ENCODE data around the gene UNC5B. TPM values are rescaled to one million over a fixed set of nuclear protein-coding genes. Genes with fewer than 3 reads are reported as not detected.

Gene UNC5B
- total and polyA plus RNA-seq, 2 donors (not counting 1 experiment from before 2014, with no cell fraction given), result 2.5 to 60.8 TPM

GRCh38 chr10:71252220-71252619, 39.9 kb downstream of the UNC5B start:
- Histone ChIP-seq H2AFZ (ENCODE audit: low read length) (no peak overlapping the region), H3K27ac (ENCODE audit: insufficient read depth, low read length) (no peak overlapping the region), H3K4me3 (replicated peaks in 1 of 4; ENCODE audit: control extremely low read depth in 1 of 4, insufficient read depth in 1 of 4, low read depth in 3 of 4, low read length in 4 of 4) (no peak overlapping the region), H3K9ac (ENCODE audit: insufficient read depth, low read length) (no peak overlapping the region), H3K79me2 (ENCODE audit: control insufficient read depth, insufficient read depth, low read length) (no peaks in the 10 kb centered on the region), H4K20me1 (ENCODE audit: control insufficient read depth, extremely low read depth, insufficient read depth, low read length) (no peaks in the 10 kb centered on the region), H3K4me2 (ENCODE audit: extremely low read depth, insufficient read depth, low read length) (no peak overlapping the region), H3K27me3 (ENCODE audit: control insufficient read depth, insufficient read depth, low read length) (no peaks in the 10 kb centered on the region), H3K9me3 (ENCODE audit: control insufficient read depth, insufficient read depth, low read depth, low read length) (no peaks in the 10 kb centered on the region), H3K36me3 (ENCODE audit: control insufficient read depth, insufficient read depth, low read length) (no peaks in the 10 kb centered on the region), H3K4me1 (ENCODE audit: control insufficient read depth, extremely low read depth, insufficient read depth, low read length) (peaks cover 5% of the 10 kb centered on the region)
- no peak for DNase-seq (ENCODE audit: low read depth in 2 of 2)
- TF ChIP-seq CTCF (conservative IDR thresholded peaks at IDR 0.05 in 1 of 2, IDR thresholded peaks at IDR 0.05 in 1 of 2; ENCODE audit: low read depth in 1 of 2, low read length in 2 of 2) (no peak), EZH2 (IDR thresholded peaks at IDR 0.05; ENCODE audit: low read length, missing control alignments) (no peak)

- no peaks in the 10 kb centered on the region for H4K20me1 ChIP-seq (ENCODE audit: control insufficient read depth, extremely low read depth, insufficient read depth, low read length)
These were observed 41.8 kb downstream of the UNC5B start for GRCh38 chr10:71253981-71254818.

More at GRCh38 chr10:71253981-71254818, 41.8 kb downstream of the UNC5B start:
- Histone ChIP-seq H3K4me3 (replicated peaks in 1 of 4; ENCODE audit: control extremely low read depth in 1 of 4, insufficient read depth in 1 of 4, low read depth in 3 of 4, low read length in 4 of 4) (no peak overlapping the region), H3K27me3 (ENCODE audit: control insufficient read depth, insufficient read depth, low read length) (no peaks in the 10 kb centered on the region), H3K9me3 (ENCODE audit: control insufficient read depth, insufficient read depth, low read depth, low read length) (no peaks in the 10 kb centered on the region), H3K27ac (ENCODE audit: insufficient read depth, low read length) (no peak overlapping the region), H3K79me2 (ENCODE audit: control insufficient read depth, insufficient read depth, low read length) (no peaks in the 10 kb centered on the region), H3K9ac (ENCODE audit: insufficient read depth, low read length) (no peak overlapping the region), H3K4me2 (ENCODE audit: extremely low read depth, insufficient read depth, low read length) (no peak overlapping the region), H3K36me3 (ENCODE audit: control insufficient read depth, insufficient read depth, low read length) (no peaks in the 10 kb centered on the region), H3K4me1 (ENCODE audit: control insufficient read depth, extremely low read depth, insufficient read depth, low read length) (peaks cover 5% of the 10 kb centered on the region), H2AFZ (ENCODE audit: low read length) (no peak overlapping the region)
- TF ChIP-seq CTCF (conservative IDR thresholded peaks at IDR 0.05 in 1 of 2, IDR thresholded peaks at IDR 0.05 in 1 of 2; ENCODE audit: low read depth in 1 of 2, low read length in 2 of 2) (no peak), EZH2 (IDR thresholded peaks at IDR 0.05; ENCODE audit: low read length, missing control alignments) (no peak)
- no peak for DNase-seq (ENCODE audit: low read depth in 2 of 2)

Data from fibroblast of lung (primary cell).